ENCODE measurements around the gene MIB1. TPM values are rescaled to one million over a fixed set of nuclear protein-coding genes. Genes with fewer than 3 reads are reported as not detected.
A peak's percentile ranks its signal among the peaks of the same experiment; 100 is the strongest.

The MIB1 gene
- total and polyA plus RNA-seq, 2 experiments from 2014 or later = 10.8 to 56.7 TPM

DNA sequence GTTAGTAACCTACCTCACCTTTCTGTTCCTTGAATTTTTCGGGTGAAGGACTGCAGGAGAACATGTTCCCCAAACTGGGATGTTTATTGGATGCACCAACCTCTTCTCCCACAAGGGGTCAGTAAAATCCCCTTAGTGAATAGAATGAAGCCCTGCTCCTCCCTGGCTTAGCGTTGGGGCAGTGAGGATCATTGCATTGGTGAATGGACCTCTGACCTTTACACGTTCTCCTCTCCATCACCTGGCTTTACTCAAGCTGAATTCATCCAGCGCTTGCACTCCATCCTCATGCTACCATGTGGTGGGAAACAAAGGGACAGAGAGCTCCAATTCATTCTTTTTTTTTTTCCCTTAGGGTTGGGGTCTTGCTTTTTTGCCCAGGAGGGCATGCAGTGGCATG lies 157.2 kb downstream of the MIB1 start:
- no peak overlapping the region for H3K4me3 ChIP-seq
- no peak for TF ChIP-seq EZH2 (IDR thresholded peaks at IDR 0.05; ENCODE audit: low read depth, unreplicated experiment)
- TF ChIP-seq, protein P1, sequence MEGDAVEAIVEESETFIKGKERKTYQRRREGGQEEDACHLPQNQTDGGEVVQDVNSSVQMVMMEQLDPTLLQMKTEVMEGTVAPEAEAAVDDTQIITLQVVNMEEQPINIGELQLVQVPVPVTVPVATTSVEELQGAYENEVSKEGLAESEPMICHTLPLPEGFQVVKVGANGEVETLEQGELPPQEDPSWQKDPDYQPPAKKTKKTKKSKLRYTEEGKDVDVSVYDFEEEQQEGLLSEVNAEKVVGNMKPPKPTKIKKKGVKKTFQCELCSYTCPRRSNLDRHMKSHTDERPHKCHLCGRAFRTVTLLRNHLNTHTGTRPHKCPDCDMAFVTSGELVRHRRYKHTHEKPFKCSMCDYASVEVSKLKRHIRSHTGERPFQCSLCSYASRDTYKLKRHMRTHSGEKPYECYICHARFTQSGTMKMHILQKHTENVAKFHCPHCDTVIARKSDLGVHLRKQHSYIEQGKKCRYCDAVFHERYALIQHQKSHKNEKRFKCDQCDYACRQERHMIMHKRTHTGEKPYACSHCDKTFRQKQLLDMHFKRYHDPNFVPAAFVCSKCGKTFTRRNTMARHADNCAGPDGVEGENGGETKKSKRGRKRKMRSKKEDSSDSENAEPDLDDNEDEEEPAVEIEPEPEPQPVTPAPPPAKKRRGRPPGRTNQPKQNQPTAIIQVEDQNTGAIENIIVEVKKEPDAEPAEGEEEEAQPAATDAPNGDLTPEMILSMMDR (conservative IDR thresholded peaks at IDR 0.05; ENCODE audit: low read depth in 2 of 2) = peak; percentile 78
- no peak for TF ChIP-seq NANOG (IDR thresholded peaks at IDR 0.05; ENCODE audit: borderline replicate concordance)
- TF ChIP-seq EZH2phosphoT487 (IDR thresholded peaks at IDR 0.05; ENCODE audit: unreplicated experiment) = no peak
- TF ChIP-seq, protein P2, sequence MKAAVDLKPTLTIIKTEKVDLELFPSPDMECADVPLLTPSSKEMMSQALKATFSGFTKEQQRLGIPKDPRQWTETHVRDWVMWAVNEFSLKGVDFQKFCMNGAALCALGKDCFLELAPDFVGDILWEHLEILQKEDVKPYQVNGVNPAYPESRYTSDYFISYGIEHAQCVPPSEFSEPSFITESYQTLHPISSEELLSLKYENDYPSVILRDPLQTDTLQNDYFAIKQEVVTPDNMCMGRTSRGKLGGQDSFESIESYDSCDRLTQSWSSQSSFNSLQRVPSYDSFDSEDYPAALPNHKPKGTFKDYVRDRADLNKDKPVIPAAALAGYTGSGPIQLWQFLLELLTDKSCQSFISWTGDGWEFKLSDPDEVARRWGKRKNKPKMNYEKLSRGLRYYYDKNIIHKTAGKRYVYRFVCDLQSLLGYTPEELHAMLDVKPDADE (IDR thresholded peaks at IDR 0.05) = no peak
- no peaks in the 10 kb centered on the region for H3K36me3 Mint-ChIP-seq (ENCODE audit: low read depth)
- peaks cover 2% of the 10 kb centered on the region for H3K4me1 Mint-ChIP-seq
- H4K20me1 ChIP-seq (replicated peaks; ENCODE audit: insufficient read depth) = no peaks in the 10 kb centered on the region
- H3K27me3 Mint-ChIP-seq (ENCODE audit: insufficient read depth, low read depth, poor library complexity) = peaks cover 4% of the 10 kb centered on the region
- peak; percentile 92 for DNase-seq (ENCODE audit: low spot score)
- H3K4me1 ChIP-seq (ENCODE audit: insufficient read depth) = no peaks in the 10 kb centered on the region
- H3K79me2 ChIP-seq (replicated peaks; ENCODE audit: insufficient read depth) = no peaks in the 10 kb centered on the region
- H3K4me2 ChIP-seq = no peak overlapping the region
- no peak overlapping the region for H3K27ac Mint-ChIP-seq
- no peaks in the 10 kb centered on the region for H3K27me3 ChIP-seq (ENCODE audit: insufficient read depth)
- no peaks in the 10 kb centered on the region for H3K36me3 ChIP-seq (ENCODE audit: insufficient read depth)
- H3K9me3 Mint-ChIP-seq = no peaks in the 10 kb centered on the region
- no peak overlapping the region for H3K4me3 Mint-ChIP-seq
- peak; percentile 90 for ATAC-seq
- no peak overlapping the region for H3K27ac ChIP-seq (ENCODE audit: low read depth)
- no peaks in the 10 kb centered on the region for H3F3A ChIP-seq (replicated peaks; ENCODE audit: low read depth)
- no peaks in the 10 kb centered on the region for H3K9me2 ChIP-seq (ENCODE audit: insufficient read depth)
- H2AFZ ChIP-seq = no peak overlapping the region

- Histone ChIP-seq H3K4me3 (no peak overlapping the region), H3K9me2 (ENCODE audit: insufficient read depth) (no peaks in the 10 kb centered on the region), H3K79me2 (replicated peaks; ENCODE audit: insufficient read depth) (no peaks in the 10 kb centered on the region), H3K36me3 (ENCODE audit: insufficient read depth) (no peaks in the 10 kb centered on the region), H4K20me1 (replicated peaks; ENCODE audit: insufficient read depth) (no peaks in the 10 kb centered on the region), H3K4me2 (no peak overlapping the region), H3K4me1 (ENCODE audit: insufficient read depth) (no peaks in the 10 kb centered on the region), H2AFZ (no peak overlapping the region), H3K27ac (ENCODE audit: low read depth) (no peak overlapping the region), H3K27me3 (ENCODE audit: insufficient read depth) (no peaks in the 10 kb centered on the region), H3F3A (replicated peaks; ENCODE audit: low read depth) (no peaks in the 10 kb centered on the region)
- H3K27ac Mint-ChIP-seq = no peak overlapping the region
- no peaks in the 10 kb centered on the region for H3K9me3 Mint-ChIP-seq
- H3K4me3 Mint-ChIP-seq = no peak overlapping the region
- TF ChIP-seq NANOG (IDR thresholded peaks at IDR 0.05; ENCODE audit: borderline replicate concordance) = no peak
- TF ChIP-seq, protein P1 (conservative IDR thresholded peaks at IDR 0.05; ENCODE audit: low read depth in 2 of 2) = no peak
- TF ChIP-seq ZNF331 (CRISPR knock-in tag; IDR thresholded peaks at IDR 0.05; ENCODE audit: low read depth) = no peak
- no peak for TF ChIP-seq STAT1 (IDR thresholded peaks at IDR 0.05; ENCODE audit: unreplicated experiment)
- peaks cover 2% of the 10 kb centered on the region for H3K4me1 Mint-ChIP-seq
- peaks cover 7% of the 10 kb centered on the region for H3K27me3 Mint-ChIP-seq (ENCODE audit: insufficient read depth, low read depth, poor library complexity)
- H3K36me3 Mint-ChIP-seq (ENCODE audit: low read depth) = no peaks in the 10 kb centered on the region
- DNase-seq (ENCODE audit: low spot score) (no peak), ATAC-seq (no peak)
Measured at GRCh38 chr18:21900605-21901352, 160.2 kb downstream of the MIB1 start.

Data from GM23338 (cell line).